ENCODE results near the gene ASAH2. TPM values are rescaled to one million over a fixed set of nuclear protein-coding genes. Genes with fewer than 3 reads are reported as not detected.
"Not testable (repeated sequence)": the region's sequence is repeated elsewhere in the genome, so short reads cannot be mapped to it uniquely, and the experiment has no call there.

The ASAH2 gene
- total RNA-seq, 3 donors from 2014 or later, result 2.1 to 4.4 (median 2.6) TPM

DNA sequence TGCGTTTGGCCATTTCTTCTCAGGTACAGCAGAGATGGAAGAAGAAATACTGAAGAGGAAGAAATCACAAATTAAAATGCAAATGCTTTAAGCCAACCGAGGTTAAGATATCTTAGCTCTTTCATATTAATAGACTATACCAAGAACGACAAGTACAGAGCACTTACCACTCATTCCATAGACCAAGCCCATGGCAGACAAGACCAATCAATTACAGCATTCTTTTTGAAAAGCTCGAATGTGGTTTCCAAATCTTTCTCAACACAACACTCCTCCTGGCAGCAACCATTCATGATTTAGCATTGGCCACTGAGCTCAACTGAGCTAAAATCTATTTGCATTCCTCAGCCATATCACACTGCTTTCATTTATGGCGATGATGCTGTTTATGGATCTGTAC lies 2.7 kb downstream of the ASAH2 start:
- intact Hi-C loops (cut with DNase I, micrococcal nuclease), result no loop called here
- no peak for TF ChIP-seq CTCF (IDR thresholded peaks at IDR 0.05)
- Histone ChIP-seq H3K36me3 (ENCODE audit: low read depth) (no peaks in the 10 kb centered on the region), H3K9me3 (no peaks in the 10 kb centered on the region), H3K4me3 (no peak overlapping the region), H3K4me1 (ENCODE audit: low read depth) (no peaks in the 10 kb centered on the region)
- ATAC-seq (no peak), DNase-seq (no peak)

DNA sequence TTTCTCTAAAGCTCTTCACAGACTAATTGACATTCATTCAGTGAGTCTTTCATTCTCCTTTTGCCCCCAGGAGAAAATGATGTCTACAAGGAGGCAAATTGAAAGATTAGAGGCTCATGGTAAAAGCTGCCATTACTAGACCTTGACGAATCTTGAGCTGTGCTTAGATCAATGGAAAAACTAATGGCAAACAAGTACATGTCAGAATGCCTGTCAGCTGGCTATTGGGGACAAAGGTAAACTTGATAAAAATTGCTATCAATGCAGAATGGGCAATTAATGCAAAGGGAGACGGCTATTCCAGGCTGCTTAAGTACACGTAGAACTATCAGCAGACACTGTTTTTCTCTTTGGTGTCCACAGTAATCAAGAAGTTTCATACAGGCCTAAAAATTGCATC lies 3.3 kb downstream of the ASAH2 start:
- DNase-seq (no peak), ATAC-seq (no peak)
- H3K4me1 ChIP-seq (ENCODE audit: low read depth), result no peaks in the 10 kb centered on the region
- H3K9me3 ChIP-seq, result no peaks in the 10 kb centered on the region
- intact Hi-C loops (cut with DNase I, micrococcal nuclease), result no loop called here
- no peak overlapping the region for H3K4me3 ChIP-seq
- TF ChIP-seq CTCF (IDR thresholded peaks at IDR 0.05), result no peak
- no peaks in the 10 kb centered on the region for H3K36me3 ChIP-seq (ENCODE audit: low read depth)

- ATAC-seq (peak; percentile 12), DNase-seq (no peak)
- Histone ChIP-seq H3K4me3 (no peak overlapping the region), H3K36me3 (ENCODE audit: low read depth) (no peaks in the 10 kb centered on the region), H3K9me3 (no peaks in the 10 kb centered on the region), H3K4me1 (ENCODE audit: low read depth) (no peaks in the 10 kb centered on the region)
- intact Hi-C loops (cut with DNase I, micrococcal nuclease), result no loop called here
- TF ChIP-seq CTCF (IDR thresholded peaks at IDR 0.05), result no peak
These were observed 7.1 kb downstream of the ASAH2 start for GRCh38 chr10:50244201-50244600.

GRCh38 chr10:50242777-50243176 lies 8.5 kb downstream of the ASAH2 start:
- ATAC-seq (no peak), DNase-seq (no peak)
- Histone ChIP-seq H3K4me1 (ENCODE audit: low read depth) (no peaks in the 10 kb centered on the region), H3K36me3 (ENCODE audit: low read depth) (no peaks in the 10 kb centered on the region), H3K9me3 (no peaks in the 10 kb centered on the region), H3K4me3 (no peak overlapping the region)
- intact Hi-C loops (cut with DNase I, micrococcal nuclease), result no loop called here
- no peak for TF ChIP-seq CTCF (IDR thresholded peaks at IDR 0.05)

DNA sequence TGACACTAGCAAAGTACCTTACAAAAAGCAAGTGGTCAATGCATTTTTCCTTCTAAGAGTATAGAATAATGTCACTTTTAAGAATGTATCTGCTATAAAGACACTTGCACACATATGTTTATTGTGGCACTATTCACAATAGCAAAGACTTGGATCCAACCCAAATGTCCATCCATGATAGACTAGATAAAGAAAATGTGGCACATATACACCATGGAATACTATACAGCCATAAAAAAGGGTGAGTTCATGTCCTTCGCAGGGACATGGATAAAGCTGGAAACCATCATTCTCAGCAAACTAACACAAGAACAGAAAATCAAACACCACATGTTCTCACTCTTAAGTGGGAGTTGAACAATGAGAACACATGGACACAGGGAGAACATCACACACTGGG lies 9.8 kb downstream of the ASAH2 start:
- intact Hi-C loops (cut with DNase I, micrococcal nuclease); DNase-seq; H3K9me3 ChIP-seq; H3K36me3 ChIP-seq (ENCODE audit: low read depth); H3K4me3 ChIP-seq; ATAC-seq; H3K4me1 ChIP-seq (ENCODE audit: low read depth): not testable (repeated sequence)

- ATAC-seq, result peak; percentile 65
- H3K9me3 ChIP-seq, result no peaks in the 10 kb centered on the region
- no peak for TF ChIP-seq CTCF (IDR thresholded peaks at IDR 0.05)
- intact Hi-C loops (cut with DNase I, micrococcal nuclease), result no loop called here
- H3K4me1 ChIP-seq (ENCODE audit: low read depth), result no peaks in the 10 kb centered on the region
- no peak overlapping the region for H3K4me3 ChIP-seq
- peak in 1 of 3 donors; percentile 6 for DNase-seq
- H3K36me3 ChIP-seq (ENCODE audit: low read depth), result no peaks in the 10 kb centered on the region
These were observed 16.8 kb downstream of the ASAH2 start for GRCh38 chr10:50234486-50234885.
